ENCODE measurements around the gene CCER1.
"Not testable (repeated sequence)": the region's sequence is repeated elsewhere in the genome, so short reads cannot be mapped to it uniquely, and the experiment has no call there.

The CCER1 gene, protein sequence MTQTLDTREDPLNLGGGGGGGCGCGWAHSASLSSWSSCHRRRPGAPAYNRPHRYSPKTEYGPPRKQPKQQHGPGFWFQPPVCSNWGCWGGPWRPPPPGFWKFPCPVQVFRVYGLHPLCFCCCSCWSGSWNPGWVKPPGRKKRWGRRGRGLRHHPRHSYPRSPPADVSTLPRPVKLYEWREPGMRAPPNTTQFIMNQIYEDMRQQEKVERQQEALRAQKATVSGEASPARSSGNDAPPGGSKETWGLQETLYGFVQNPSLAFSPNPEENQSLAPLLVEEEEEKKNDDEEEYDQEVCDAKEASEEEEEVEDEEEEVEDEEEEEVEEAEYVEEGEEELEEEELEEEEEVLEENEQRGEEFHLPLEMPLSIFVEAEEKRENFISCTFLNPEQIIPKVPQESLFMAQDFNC

DNA sequence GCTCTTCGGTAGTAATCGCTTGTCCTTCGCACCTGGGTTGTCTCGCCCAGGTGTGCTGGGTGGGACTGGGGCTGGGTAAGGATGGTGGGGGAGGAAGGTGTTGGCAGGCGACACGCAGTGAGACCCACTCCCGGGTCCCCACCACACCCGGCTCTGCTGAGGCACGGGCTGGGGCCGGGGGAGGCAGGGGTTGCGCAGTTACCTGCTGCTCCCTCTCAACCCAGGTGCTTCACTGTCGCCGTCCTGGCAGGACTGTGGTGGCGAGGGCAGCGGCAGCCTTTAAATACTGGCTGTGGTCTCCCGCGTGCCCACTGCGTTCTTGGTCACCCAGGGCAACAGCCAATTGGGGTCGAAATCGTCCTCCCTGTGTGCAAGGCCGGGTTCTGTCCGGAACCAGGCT is at the start of gene CCER1:
Gene CCER1, minus strand, starts transcription at position 256 of the 400 bp plus-strand sequence. CDS start 434 bp downstream, outside the sequence.
- no peak for FAIRE-seq

DNA sequence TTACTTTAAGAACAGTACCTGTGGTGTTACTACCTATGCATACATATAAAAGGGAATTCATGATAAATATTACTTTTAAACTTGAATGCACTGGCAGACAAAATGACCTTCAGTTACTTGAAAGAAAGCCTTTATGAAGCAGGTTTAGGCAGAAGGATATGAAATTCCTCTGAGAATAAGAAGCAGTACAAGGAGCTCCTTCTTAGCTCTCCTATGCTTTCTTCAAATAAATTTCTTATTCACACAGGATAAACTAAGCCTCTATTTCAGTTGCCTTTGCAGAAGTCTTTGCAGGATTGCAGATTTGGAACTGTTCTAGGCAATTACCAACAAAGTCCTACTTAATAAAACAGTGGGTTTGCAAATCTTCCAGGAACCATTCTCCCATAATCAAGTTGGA is 48.8 kb upstream of the CCER1 start:
- no peak for FAIRE-seq

DNA sequence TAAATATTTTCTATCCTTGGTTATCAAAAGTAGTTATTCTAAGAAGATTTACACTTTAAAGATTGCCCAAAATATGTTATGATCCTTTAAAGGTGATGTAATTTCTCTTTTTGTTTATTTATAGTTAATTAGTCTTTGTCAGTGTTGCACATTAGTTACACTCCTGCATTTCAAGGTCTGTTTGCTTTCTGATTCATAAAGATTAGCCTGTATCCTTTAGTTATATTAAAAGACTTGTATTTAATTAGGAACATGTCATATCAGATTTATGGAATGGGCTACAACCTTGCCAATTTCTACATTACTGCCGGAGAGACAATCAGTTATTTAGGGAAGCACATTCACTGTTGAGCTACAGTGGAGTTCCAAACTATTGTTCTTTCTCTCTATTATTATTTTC is 46.3 kb upstream of the CCER1 start:
- FAIRE-seq: no peak

DNA sequence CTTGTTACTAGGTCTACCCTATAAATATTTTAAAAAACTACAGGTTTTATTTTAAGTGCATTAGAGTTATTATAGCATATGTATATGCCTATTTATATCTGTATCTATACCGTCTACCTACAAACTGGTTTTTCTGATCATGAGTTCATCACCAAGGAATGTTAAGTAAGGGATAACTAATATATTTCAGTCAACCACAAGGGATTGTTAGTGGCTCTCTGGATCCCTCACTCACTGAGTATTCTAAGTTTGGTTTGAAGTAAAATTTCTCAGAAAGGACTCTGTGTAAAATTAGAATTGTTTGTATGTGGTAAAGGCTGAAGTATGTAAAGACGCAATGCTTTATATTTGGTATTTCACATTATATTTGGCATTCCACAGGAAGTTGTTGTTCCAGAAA is 45.0 kb upstream of the CCER1 start:
- FAIRE-seq: no peak

DNA sequence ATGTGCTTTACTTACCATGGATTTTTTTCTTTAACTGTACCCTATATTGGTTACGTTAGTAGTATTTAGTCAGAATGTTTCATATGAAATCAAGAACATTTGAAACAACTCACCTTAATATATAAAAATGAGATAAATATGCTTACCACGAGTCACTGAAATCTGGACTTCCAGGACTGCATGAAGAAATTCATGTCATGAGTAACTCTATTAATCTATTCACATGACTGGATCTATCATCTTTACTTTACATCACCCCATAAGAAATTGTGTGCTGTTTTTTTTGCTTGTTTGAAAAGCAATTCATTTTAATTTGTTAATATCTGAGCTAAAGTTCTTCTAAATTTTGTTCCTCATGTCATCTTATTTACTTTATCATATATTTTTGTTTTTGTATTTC is 44.6 kb upstream of the CCER1 start:
- FAIRE-seq: no peak

DNA sequence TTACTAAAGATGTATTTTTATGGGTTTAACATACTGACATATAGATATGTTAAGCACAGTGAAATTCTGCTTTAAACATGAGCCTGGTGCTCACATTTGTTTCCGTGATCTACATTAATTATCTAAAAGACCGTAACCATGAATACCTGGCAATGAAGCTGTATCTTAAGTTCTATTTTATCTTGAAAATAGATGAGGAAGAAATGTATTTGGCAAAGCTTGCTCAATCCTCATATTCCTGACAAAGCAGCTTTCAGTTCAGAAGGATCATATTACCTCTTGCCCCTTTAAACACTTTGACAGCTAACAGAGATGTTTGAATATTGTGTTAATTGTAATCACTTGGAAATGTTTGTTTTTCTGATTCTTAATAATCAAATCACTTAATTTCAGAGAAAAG is 40.0 kb upstream of the CCER1 start:
- FAIRE-seq: no peak

DNA sequence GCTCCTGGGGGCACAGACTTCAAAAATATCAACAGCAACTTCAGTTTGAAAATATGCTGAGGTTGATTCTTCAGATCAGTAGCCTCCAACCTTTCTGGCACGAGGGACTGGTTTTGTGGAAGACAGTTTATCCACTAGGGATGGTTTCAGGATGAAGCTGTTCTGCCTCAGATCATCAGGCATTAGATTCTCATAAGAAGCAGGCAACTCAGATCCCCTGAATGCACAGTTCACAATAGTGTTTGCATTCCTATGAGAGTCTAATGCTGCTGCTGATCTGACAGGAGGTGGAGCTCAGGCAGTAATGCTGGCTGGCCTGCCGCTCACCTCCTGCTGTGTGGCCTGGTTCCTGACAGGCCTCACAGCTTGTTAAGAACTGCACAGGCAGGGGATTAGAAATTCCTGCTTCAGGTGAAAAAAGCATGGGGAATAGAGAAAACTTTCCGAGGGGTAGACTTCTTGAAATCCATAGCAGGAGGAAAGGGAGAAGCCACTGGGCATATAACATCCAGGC is 37.0 kb upstream of the CCER1 start:
- FAIRE-seq: no peak

DNA sequence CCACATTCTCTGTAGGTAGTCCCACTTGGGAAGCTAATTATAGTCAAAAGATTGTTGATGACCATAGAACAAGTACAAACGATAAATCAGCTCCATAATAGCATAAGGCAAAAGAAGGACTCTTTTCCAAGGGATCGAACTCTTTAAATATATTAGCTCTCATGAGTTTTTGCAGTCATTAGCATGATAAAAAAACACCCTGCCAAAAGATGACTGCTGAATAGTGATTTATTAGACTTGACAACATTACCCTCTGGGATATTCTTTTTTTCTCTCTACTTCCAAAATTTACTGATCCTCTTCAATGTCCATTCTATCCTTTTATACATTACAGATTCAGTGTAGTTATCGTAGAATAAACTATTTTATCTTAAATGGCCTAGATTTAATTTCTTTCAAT is 35.6 kb upstream of the CCER1 start:
- FAIRE-seq: no peak

DNA sequence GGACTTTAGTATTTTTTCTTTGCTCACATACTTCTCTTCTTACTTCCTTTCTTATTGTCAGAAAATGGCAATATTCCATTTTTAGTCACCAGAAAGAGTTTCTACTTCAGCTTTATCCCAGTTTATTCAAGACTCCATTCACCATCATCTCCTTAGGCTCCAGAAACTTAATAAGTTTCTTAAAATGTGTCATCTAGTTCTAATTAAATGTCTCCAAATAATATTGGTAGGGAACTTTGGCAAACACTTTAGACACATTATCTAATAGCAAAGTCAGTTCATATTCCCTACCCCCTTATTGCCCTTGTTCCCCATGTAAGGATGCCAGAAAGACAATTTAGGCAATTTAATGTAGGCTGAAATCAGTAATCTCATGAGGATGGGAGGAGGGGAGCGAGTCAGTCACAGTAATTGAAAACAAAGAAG is 34.7 kb upstream of the CCER1 start:
- FAIRE-seq: no peak

DNA sequence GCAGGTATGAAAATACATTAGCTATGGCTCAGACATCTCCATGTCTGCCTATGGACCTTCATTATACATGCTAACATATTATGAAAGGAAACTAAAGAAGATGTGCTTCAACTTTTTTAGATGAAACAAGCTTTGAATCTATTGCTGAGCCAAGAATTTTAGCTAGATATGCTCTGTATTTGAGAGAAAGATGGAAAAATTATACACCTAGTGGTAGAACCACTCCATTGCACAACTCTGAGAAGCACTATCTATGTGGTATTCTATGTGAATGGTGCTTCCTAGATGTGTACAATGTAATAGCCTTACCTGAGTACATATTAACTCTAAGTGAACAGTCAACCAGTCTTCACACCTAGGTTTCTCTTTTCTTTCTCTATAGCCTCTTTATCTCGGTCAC is 32.5 kb upstream of the CCER1 start:
- FAIRE-seq: no peak

DNA sequence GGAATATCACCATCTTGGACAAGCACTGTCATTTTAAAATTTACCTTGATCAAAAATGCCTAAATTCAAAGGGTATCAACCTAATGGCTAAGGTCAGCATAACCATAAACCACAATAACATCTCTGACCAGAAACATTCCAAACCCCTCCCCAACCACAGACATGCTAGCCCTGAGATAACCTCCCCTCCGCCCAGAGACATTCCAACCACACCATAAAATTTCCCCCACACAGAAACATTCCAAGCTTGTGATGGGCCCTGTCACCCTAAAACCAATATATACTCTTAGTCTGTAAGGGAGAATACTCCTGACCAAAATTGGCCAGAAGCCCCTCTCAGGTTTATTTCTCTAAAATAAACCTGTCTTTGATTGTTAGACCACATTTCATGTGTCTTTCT is 32.1 kb upstream of the CCER1 start:
- FAIRE-seq: no peak

DNA sequence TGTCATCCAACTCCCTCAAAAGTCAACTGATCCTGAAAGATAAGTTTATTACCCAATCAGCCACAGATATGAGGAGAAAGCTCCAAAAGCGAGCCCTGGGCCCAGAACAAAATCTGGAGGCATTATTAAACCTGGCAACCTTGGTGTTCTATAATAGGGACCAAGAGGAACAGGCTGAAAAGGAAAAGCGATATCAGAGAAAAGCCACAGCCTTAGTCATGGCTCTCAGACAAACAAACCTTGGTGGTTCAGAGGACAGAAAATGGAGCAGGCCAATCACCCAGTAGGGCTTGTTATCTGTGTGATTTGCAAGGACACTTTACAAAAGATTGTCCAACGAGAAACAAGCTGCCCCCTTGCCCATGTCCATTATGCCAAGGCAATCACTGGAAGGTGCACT is 30.4 kb upstream of the CCER1 start:
- not testable (repeated sequence) for FAIRE-seq

DNA sequence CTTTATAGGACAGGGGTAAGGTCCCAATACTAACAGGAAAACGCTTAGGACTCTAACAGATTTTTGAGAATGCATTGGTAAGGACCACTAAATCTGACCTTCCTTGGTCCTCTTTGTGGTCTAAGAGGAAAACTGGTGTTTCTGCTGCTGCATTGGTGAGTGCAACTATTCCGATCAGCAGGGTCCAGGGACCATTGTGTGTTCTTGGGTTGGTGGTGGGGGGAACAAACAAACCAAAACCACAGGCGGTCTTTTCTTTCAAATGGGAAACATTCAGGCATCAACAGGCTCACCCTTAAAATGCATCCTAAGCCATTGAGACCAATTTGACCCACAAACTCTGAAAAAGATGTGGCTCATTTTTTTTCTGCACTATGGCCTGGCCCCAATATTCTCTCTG is 29.1 kb upstream of the CCER1 start:
- no peak for FAIRE-seq

DNA sequence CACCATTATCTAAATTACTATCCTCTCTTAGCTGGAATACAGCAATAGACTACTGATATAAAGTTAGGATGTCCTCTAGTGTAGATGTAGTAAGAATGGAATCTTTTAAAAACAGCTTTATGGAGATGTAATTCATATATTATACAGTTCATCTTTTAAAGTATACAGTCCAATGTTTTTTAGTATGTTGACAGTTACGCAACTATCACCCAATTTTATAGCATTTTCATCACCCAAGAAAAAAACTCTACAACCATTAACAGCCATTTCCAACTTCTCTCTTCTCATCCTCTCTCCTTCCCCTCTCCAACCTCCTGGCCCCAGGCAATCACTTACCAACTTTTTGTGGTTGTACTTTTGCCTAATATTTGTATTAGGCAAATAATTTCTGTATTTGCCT is 27.2 kb upstream of the CCER1 start:
- FAIRE-seq: no peak

DNA sequence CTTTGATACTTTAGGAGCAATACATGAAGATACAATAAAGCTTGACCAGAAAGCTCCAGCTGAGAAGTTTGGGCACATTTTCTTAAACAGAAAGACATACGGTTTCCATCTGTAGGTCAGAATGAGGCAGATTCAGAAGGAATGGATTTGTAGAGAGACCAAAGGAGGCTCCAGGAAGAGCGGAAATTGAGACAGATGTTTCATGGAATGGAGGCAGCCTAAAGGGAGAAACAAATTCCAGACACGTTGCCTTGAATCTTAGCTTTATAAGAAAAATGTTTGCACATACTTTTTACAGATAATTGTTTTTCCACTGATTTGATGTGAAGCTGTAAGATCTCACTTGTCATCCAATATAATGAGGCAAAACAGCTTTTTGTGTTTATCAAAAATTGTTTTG is 25.0 kb upstream of the CCER1 start:
- FAIRE-seq: no peak

DNA sequence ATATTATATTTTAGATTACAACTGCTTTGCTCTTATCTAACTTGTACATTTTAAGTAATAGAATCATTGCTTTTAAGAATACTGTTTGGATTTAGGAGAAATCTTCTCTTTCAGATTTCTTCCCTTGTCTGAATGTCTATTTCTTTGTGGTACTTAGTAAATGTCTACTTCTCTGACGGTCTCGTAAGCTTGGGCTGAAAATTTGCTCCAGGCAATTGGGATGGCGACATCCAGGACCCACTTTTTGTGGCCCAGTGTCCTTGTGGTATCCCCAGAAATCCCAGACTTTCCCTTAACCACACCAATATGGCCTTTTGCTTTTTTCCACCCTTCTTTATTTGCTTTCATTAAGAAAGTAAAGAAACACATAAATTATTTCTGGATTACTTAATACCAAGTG is 24.0 kb upstream of the CCER1 start:
- no peak for FAIRE-seq

DNA sequence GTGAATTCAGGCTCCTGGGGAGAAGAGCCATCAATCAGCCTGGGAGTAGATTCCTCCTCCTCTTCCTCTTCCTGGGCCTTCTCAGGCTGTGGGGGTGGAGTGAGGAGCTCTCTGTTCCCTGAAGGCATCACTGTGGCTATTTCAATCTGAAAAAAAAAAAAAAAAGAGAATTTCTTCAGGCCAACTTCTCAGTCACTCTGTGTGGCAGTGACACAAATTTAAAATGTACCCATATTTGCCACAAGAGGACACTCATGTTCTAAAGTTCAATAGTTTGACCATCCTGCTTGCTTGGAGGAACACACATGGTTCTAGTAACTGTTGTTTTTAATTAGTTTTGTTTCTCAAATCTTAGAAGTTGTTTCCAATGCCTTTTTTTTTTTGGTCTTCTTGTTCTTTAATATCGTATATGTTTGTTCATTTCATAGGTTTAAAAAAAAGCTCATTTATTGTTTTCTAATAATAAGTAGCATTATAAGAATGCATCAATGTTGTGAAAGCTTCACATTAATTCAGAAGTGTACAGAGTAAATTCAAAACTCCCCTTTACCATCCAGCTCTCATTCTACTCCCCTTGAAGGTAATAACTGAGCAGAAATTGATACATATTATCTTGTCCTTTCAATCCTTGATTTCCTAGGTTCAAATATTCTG is 23.3 kb upstream of the CCER1 start:
- FAIRE-seq: peak; percentile 94

DNA sequence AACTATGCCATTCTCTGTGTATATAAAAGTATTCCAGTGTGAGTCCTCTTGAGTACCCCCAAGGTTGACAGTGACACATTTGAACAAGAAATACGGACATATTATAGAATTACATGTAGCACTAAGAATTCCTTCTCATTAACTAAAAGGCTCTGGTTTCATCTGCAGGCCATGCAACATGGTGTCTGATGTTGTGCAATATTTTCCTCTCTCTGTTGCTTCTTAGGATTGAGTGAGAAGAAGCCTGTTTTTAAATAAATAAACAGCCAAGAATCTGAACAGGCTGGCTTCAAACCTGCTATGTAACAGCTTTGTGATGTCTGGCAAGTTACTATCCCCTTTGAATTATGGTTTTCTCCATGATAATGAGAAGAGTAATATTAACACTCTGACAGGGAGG is 22.2 kb upstream of the CCER1 start:
- FAIRE-seq: no peak

DNA sequence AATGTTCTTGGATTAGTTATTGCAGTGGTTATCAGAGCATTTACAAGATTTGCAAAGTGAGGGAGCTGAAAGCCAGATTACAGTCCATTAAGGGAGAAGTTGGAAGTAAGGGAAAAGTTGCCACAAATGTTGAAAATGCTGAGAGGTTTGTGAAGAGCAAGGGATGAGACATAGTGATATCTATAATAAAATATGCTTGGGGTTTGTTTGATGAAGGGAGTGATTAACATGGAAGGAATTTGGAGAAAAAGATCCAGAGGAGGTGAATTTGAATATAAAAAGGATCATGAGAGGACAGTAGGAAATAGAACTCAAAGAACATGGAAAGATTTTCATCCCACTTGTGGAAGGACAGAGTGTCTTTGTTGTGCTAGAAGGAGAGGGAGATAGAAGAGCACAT is 19.3 kb upstream of the CCER1 start:
- no peak for FAIRE-seq

DNA sequence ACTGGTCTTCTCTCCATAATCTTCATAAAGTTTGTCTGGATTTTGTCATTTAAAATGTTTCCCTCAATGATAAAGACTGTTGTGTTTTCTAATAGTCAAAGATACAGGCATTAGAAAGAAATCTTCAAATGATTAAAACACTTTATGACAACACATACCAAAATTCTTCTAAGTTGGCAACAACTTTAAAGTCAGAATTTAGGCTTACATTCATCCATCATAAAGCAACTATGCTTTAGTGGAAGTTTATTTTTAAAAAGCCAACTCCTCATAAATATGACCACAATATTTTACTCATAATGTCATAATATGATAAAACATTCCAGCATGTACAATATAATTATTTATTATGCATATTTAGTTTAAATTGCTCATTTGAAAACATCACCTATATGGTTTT is 17.2 kb upstream of the CCER1 start:
- no peak for FAIRE-seq

DNA sequence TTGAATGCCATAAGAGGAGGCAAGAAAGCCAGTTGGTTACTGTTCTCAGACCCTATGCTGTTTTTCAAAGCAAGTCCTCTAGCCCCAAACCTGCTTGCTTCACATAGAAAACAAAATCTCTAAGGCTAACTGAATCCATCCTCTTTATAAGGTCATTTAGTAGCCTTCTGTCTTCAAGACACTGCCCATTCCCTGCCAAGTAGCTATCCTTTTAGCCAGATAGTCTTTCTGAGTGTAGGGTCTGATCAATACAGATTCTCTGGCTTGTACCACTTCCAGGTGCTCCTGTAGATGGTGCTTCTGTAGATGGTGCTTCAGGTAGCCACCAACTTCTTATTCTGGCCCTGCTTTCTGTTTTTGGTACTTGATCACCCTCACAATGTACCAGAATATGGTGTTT is 15.9 kb upstream of the CCER1 start:
- no peak for FAIRE-seq

DNA sequence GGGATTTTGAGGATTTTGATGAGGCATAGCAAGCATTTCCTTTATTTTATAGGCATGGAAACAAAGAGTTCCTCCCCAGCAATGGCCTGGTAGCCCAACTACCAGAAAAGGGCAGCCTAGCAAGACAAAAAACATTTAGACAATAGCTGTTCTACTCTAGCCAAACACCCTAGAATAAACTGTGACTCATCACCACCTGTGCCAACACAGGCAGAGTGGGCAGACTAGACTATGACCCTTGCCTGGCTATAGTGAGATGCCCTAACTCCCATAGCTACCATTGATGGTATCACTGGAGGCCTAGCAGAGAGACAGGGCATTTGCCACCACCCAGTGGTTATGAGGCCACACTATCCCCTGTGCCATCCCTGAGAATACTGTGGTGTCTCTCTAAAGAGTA is 15.5 kb upstream of the CCER1 start:
- no peak for FAIRE-seq

DNA sequence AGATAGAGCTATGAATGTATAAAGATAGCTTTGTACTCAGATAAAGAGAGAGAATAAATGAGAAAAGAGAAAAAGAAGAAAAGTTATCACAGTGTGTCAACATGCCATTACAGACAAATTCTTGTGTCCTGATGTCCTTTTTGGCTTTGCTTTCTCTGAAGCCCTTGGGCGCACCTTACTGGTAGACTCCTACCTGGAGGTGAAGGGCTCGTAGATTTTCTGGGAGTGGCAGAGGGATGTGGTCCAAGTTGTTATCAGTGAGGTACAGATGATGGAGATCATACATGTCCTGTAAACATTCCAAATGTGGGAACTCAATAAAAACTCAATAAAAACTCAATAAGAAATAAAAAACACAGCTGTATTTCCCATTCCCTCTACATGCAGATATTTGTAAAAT is 14.9 kb upstream of the CCER1 start:
- no peak for FAIRE-seq

DNA sequence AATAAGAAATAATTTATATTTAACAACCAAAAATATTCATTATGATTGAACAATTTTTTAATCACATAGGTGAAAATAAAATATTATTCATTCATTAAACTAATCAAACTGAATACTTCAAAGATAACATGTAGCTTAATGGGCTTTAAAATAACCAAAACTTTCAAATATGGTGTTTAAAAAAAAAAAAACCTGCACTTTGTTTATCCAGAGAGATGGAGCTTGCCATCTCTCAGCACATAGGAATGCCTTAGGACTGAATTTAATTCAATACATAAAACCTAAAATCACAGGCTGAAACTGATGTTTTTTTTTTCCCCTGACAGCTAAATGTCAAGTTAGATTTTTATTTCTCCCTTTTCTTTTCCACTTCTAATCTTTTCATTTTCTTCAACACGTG is 14.4 kb upstream of the CCER1 start:
- no peak for FAIRE-seq

DNA sequence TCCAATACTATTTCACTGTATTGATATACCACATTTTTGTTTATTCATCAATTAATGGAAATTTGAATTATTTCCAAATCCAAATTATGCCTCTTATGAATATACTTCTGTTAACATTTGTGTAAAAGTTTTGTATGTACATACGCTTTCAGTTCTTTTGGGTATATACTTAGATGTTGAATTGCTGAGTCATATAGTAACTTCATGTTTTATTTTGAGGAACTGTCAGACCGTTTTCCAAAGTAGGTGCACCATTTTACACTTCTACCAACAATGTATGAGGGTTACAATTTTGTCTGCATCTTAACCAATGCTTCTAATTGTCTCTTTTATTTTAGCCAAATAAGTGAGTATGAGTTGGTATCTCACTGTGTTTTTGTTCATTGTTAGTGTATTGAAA is 10.2 kb upstream of the CCER1 start:
- FAIRE-seq: no peak

All from A204.1 (cell line).